ENCODE results near the gene HS3ST1. TPM values are rescaled to one million over a fixed set of nuclear protein-coding genes. Genes with fewer than 3 reads are reported as not detected.
A peak's percentile ranks its signal among the peaks of the same experiment; 100 is the strongest.

Gene HS3ST1
- total RNA-seq, 4 donors from 2014 or later = 4.8 to 27.0 (median 9.6) TPM

DNA sequence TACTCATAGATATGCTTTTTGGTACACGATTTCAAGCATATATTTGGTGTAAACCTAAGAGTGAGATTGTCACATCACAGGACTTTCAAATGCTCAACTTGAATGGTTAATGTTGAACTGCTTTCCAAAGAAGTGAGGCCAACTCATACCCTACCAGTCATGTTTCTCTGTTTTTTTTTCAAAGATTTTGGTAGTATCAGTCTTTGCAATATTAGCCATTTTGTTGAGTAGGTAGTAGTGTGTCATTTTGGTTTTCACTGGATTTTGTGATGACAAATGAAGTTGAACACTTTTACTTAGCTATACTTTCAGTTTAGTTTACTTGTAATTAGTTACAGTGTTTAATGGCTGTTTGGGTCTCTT is 12.5 kb upstream of the HS3ST1 start:
- H3K27me3 ChIP-seq = no peaks in the 10 kb centered on the region
- intact Hi-C loops (cut with DNase I) = no loop called here
- TF ChIP-seq, protein P1, sequence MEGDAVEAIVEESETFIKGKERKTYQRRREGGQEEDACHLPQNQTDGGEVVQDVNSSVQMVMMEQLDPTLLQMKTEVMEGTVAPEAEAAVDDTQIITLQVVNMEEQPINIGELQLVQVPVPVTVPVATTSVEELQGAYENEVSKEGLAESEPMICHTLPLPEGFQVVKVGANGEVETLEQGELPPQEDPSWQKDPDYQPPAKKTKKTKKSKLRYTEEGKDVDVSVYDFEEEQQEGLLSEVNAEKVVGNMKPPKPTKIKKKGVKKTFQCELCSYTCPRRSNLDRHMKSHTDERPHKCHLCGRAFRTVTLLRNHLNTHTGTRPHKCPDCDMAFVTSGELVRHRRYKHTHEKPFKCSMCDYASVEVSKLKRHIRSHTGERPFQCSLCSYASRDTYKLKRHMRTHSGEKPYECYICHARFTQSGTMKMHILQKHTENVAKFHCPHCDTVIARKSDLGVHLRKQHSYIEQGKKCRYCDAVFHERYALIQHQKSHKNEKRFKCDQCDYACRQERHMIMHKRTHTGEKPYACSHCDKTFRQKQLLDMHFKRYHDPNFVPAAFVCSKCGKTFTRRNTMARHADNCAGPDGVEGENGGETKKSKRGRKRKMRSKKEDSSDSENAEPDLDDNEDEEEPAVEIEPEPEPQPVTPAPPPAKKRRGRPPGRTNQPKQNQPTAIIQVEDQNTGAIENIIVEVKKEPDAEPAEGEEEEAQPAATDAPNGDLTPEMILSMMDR (IDR thresholded peaks at IDR 0.05) = no peak
- no peak for TF ChIP-seq POLR2A (IDR thresholded peaks at IDR 0.05)
- H3K36me3 ChIP-seq = no peaks in the 10 kb centered on the region
- H3K9me3 ChIP-seq = no peaks in the 10 kb centered on the region
- H3K4me1 ChIP-seq = peaks cover 0 to 17% (median 0%) of the 10 kb centered on the region in 3 donors
- no peak overlapping the region for H3K27ac ChIP-seq
- WGBS, 2 donors = 79 to 86% methylated on average over 1 of the region's 1 CpG
- no peak for DNase-seq
- H3K4me3 ChIP-seq = no peak overlapping the region

DNA sequence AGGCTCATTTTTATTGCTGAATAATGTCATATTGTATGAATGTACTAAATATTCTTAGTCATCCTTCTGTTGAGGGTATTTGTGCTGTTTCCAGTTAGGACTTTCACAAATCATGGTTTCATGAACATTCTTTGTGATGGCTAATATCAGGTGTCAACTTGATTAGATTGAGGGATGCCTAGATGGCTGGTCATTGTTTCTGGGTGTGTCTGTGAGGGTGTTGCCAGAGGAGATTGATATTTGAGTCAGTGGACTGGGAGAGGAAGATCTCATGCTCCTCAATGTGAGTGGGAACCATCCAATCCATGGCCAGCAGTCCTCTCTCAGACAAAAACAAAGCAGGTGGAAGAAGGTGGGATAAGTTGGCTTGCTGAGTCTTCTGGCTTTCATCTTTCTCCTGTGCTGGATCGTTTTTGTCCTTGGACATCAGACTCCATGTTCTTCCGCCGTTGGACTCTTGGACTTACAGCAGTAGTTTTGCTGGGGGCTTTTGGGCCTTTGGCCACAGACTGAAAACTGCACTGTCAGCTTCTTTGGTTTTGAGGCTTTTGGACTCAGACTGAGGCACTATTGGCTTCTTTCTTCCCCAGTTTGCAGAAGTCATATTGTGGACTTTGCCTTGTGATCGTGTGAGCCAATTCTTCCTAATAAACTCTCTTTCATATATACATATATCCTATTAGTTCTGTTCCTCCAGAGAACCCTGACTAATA is 11.9 kb upstream of the HS3ST1 start:
- Histone ChIP-seq H3K4me1 (peaks cover 0 to 23% (median 0%) of the 10 kb centered on the region in 3 donors), H3K36me3 (no peaks in the 10 kb centered on the region), H3K27ac (peak overlapping the region in 1 of 4 donors; percentile 54), H3K27me3 (no peaks in the 10 kb centered on the region), H3K9me3 (no peaks in the 10 kb centered on the region), H3K4me3 (no peak overlapping the region)
- TF ChIP-seq, protein P1 (IDR thresholded peaks at IDR 0.05) = no peak
- no peak for TF ChIP-seq POLR2A (IDR thresholded peaks at IDR 0.05)
- WGBS, 2 donors = 78 to 79% methylated on average over 4 of the region's 4 CpGs
- DNase-seq = no peak
- intact Hi-C loops (cut with DNase I) = no loop called here

DNA sequence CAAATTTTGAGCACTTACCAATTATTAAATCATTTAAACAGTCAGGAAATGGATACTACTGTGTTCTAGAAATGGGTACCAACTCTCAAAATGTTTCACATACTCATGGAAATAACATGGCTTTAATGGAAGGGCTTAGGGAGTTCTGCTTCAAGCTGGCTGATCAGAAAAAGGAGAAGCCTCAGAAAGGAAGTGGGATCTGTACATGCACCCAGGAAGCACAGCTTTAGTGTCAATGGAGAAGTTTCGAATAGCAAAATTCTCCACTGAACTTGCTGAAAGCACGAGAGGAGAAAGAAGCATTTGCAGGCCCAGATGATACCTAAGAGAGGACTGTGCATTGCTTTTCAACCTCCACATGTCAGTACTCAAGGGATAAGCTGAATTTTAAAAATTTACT is 11.1 kb upstream of the HS3ST1 start:
- no peaks in the 10 kb centered on the region for H3K27me3 ChIP-seq
- intact Hi-C loops (cut with DNase I) = no loop called here
- H3K4me3 ChIP-seq = no peak overlapping the region
- WGBS, 2 donors = 68 to 85% methylated on average over 2 of the region's 2 CpGs
- DNase-seq = no peak
- no peak overlapping the region for H3K27ac ChIP-seq
- no peaks in the 10 kb centered on the region for H3K9me3 ChIP-seq
- peaks cover 0 to 25% (median 0%) of the 10 kb centered on the region in 3 donors for H3K4me1 ChIP-seq
- H3K36me3 ChIP-seq = peaks cover 0 to under 1% (median 0%) of the 10 kb centered on the region in 3 donors
- TF ChIP-seq POLR2A (IDR thresholded peaks at IDR 0.05) = no peak
- TF ChIP-seq, protein P1 (IDR thresholded peaks at IDR 0.05) = no peak

DNA sequence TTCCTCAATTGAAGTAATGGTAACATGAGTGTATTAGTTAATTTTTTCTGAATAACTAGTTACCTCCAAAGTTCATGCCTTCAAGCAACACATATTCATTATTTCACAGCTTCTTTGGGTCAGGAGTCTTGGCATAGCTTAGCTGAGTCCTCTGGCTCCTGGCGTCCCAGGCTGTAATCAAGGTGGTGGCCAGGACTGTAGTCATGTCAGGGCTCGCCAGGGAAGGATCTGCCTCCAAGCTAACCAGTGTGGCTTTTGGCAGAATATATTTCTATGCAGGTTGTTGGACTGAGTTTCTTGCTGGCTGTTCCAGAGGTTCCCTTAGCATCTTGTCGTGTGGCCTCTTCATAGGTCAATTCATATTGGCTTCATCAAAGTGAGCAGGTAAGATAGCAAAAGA is 10.0 kb upstream of the HS3ST1 start:
- Histone ChIP-seq H3K27me3 (no peaks in the 10 kb centered on the region), H3K4me1 (peaks cover 0 to 25% (median 0%) of the 10 kb centered on the region in 3 donors), H3K27ac (no peak overlapping the region), H3K4me3 (no peak overlapping the region), H3K36me3 (peaks cover 0 to 8% (median 0%) of the 10 kb centered on the region in 3 donors), H3K9me3 (no peaks in the 10 kb centered on the region)
- no peak for DNase-seq
- intact Hi-C loops (cut with DNase I) = no loop called here
- no peak for TF ChIP-seq POLR2A (IDR thresholded peaks at IDR 0.05)
- TF ChIP-seq, protein P1 (IDR thresholded peaks at IDR 0.05) = no peak
- 55 to 59% methylated on average over 3 of the region's 3 CpGs for WGBS, 2 donors

DNA sequence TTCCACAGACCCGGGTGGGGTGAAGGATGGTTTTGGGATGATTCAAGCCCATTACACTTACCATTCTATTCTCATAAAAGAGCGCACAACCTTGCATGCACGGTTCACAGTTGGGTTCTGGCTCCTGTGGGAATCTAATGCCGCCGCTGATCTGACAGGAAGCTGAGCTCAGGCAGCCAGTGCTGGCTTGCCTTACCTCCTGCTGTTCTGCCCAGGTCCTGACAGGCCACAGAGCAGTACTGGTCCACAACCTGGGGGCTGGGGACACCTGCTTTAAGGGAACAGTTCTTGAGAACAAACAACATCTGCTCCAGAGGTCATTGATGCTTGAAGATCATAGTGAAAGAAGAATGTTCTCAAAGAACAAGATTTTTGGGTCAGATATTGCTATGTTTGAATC is 8.0 kb upstream of the HS3ST1 start:
- intact Hi-C loops (cut with DNase I) = no loop called here
- 55 to 63% methylated on average over 5 of the region's 5 CpGs for WGBS, 2 donors

More for the DNA sequence above, 8.0 kb upstream of the HS3ST1 start:
- TF ChIP-seq, protein P1 (IDR thresholded peaks at IDR 0.05) = no peak
- TF ChIP-seq POLR2A (IDR thresholded peaks at IDR 0.05) = no peak
- Histone ChIP-seq H3K9me3 (no peaks in the 10 kb centered on the region), H3K27ac (no peak overlapping the region), H3K4me1 (peaks cover 0 to 31% (median 0%) of the 10 kb centered on the region in 3 donors), H3K36me3 (peaks cover 0 to 8% (median 0%) of the 10 kb centered on the region in 3 donors), H3K27me3 (no peaks in the 10 kb centered on the region), H3K4me3 (no peak overlapping the region)
- no peak for DNase-seq
